Mammary epithelial cell (primary cell): ENCODE results near the gene RHOBTB1.

Source experiments
- CTCF ChIP-seq, 2 donors: IDR thresholded peaks in 1 of 2; conservative IDR thresholded peaks in 1 of 2; 2 replicates each; pipeline ENCODE4 v1.5.1; 2011 to 2012; ENCODE audit warnings: inconsistent platforms in 2 of 2, low read length in 2 of 2, mild to moderate bottlenecking in 2 of 2, control low read depth in 1 of 2, low read depth in 1 of 2; ENCODE audit not compliant: insufficient read depth in 1 of 2; ENCODE audit errors: extremely low read depth in 1 of 2
- EZH2 ChIP-seq: IDR thresholded peaks from 2 replicates; pipeline ENCODE4 v1.6.1; 2012; ENCODE audit warnings: low read length, inconsistent platforms, borderline replicate concordance

GRCh38 chr10:60853637-60854036 is 90.3 kb downstream of the RHOBTB1 start:
- no peak for TF ChIP-seq CTCF (conservative IDR thresholded peaks at IDR 0.05 in 1 of 2, IDR thresholded peaks at IDR 0.05 in 1 of 2; ENCODE audit: extremely low read depth in 1 of 2, insufficient read depth in 1 of 2, low read depth in 1 of 2, low read length in 2 of 2)
- TF ChIP-seq EZH2, result no peak
